GM10266 (cell line): ENCODE results near the gene BCL6B.

Source experiments
- DNase-seq: peaks from one replicate; pipeline ENCODE4 v3.0.0; 2012; ENCODE audit errors: extremely low spot score
- CTCF ChIP-seq: IDR thresholded peaks from 2 replicates; pipeline ENCODE4 v1.5.1; 2012; ENCODE audit warnings: mild to moderate bottlenecking, low read depth; ENCODE audit not compliant: control insufficient read depth, insufficient read depth; ENCODE audit errors: missing control alignments

BCL6B gene

GRCh38 chr17:7018331-7018964 is 4.4 kb upstream of the BCL6B start:
- TF ChIP-seq CTCF: no peak

GRCh38 chr17:7019367-7019766 is 3.5 kb upstream of the BCL6B start:
- DNase-seq: no peak
- TF ChIP-seq CTCF: no peak

More at GRCh38 chr17:7018331-7018964, 4.4 kb upstream of the BCL6B start:
- DNase-seq: no peak

- DNase-seq: no peak
Measured at GRCh38 chr17:7019839-7020519, 2.9 kb upstream of the BCL6B start.

GRCh38 chr17:7020894-7021664 is 1.8 kb upstream of the BCL6B start:
- DNase-seq: no peak
- no peak for TF ChIP-seq CTCF

More at GRCh38 chr17:7019839-7020519, 2.9 kb upstream of the BCL6B start:
- TF ChIP-seq CTCF: no peak

- DNase-seq: peak; percentile 86
- peak; percentile 94 for TF ChIP-seq CTCF
Measured at GRCh38 chr17:7021993-7022778, 664 bp upstream of the BCL6B start.

GRCh38 chr17:7023576-7024401 is 939 bp downstream of the BCL6B start:
- peak; percentile 94 for DNase-seq

More at GRCh38 chr17:7023576-7024401, 939 bp downstream of the BCL6B start:
- TF ChIP-seq CTCF: no peak
